GM12892 (cell line): ENCODE data around the gene RNF123.

Experiments used
- POLR2A ChIP-seq: IDR thresholded peaks from 2 replicates; pipeline ENCODE4 v1.6.1; 2011; ENCODE audit warnings: low read depth, low read length, control low read depth
- POLR2AphosphoS5 ChIP-seq: IDR thresholded peaks from 2 replicates; pipeline ENCODE4 v1.6.1; 2011; ENCODE audit warnings: low read depth, low read length, control low read depth

GRCh38 chr3:49717959-49718857 lies 28.9 kb downstream of the RNF123 start:
- TF ChIP-seq POLR2A, result no peak
- no peak for TF ChIP-seq POLR2AphosphoS5
